Measurements from ENCODE around the gene STEAP1B. TPM values are rescaled to one million over a fixed set of nuclear protein-coding genes. Genes with fewer than 3 reads are reported as not detected.
"Not testable (repeated sequence)": the region's sequence is repeated elsewhere in the genome, so short reads cannot be mapped to it uniquely, and the experiment has no call there.

The STEAP1B gene
- 0.17 and 5.0 TPM in 2 replicates for total RNA-seq

DNA sequence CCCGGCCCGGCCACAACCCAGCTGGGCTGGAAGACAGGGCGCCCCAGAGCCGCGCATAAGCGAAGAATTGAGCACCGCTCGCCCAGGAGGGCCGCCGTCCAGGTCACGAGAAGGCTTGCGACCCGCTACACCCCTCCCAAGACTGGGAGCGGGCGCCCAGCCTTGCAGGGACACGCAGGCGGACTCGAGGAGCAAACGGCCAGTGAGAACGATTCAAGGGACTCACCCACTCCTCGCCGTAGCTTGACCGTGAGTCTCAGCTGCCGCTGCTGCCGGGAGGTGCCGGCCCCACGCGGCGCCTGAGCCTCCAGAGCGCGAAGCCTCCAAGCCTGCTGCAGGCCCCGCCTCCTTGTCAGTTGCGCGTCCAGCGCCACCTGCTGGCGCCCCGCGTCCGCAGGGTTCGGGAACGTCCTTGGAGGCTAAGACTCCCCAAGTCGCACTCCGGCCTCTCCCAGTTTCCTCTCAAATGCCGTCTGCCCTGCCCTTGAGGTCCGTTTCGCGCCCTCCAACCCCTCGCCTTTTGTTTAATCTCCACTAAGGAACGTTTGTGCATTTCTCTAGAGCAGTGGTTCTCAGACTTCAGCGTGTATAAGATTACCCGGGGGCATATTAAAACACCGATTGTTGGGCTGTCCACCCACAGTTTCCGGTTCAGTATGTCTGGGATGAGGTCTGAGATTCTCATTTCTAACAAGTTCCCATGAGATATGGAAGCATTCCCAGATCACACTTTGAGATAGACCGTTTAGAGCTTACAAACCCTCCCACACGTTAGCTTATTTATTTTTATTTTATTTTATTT, at the start of gene STEAP1B:
TSS of gene STEAP1B (minus strand) at position 301 of the 802 bp plus-strand sequence. CDS start 5,333 bp downstream, outside the sequence.
- not testable (repeated sequence) for DNase-seq (ENCODE audit: low read depth)
- TF ChIP-seq CTCF (conservative IDR thresholded peaks at IDR 0.05; ENCODE audit: low read depth, low read length): peak; percentile 74
- peak within 1 kb of the TSS; percentile 54 for H3K4me3 ChIP-seq (ENCODE audit: low read depth, low read length)

DNA sequence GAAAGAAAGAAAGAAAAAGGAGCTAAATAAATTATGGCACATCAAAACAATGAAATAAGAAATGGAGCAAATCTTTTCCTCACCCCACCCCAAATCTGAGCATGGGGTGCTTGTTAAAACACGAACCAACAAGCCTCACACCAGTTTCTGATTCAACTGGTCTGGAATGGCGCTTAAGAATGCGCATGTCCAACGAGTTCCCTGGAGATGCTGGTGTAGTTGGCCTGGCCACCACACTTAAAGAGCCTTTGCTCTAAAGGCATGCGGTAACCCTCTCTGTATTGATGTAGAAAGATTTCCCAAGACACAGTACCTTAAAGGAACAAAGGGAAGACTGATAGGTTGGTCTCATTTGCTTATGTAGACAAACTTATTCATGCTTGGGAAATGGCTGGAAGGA, 49.1 kb upstream of the STEAP1B start:
- DNase-seq (ENCODE audit: low read depth): no peak
- H3K4me3 ChIP-seq (ENCODE audit: low read depth, low read length): no peak overlapping the region
- TF ChIP-seq CTCF (conservative IDR thresholded peaks at IDR 0.05; ENCODE audit: low read depth, low read length): no peak

DNA sequence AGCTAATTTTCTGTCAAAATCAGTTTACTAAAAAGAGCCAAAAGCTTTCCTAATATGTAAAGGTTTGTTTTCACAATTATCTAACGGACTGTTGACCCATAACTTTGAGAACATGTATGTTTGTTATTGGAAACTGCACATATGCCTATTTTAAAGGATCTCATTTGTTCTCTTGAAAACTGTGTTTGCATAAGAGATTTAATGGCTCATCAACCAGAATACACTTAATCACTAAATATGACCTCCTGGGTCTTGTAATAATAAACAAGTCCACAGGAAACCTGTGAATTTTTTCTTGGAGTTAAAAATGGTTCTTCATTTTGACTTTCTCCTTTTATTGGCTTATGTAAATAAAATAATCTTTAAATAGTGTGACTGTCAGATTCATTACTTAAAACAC, 48.3 kb upstream of the STEAP1B start:
- H3K4me3 ChIP-seq (ENCODE audit: low read depth, low read length): no peak overlapping the region
- DNase-seq (ENCODE audit: low read depth): no peak
- no peak for TF ChIP-seq CTCF (conservative IDR thresholded peaks at IDR 0.05; ENCODE audit: low read depth, low read length)

- no peak for TF ChIP-seq CTCF (conservative IDR thresholded peaks at IDR 0.05; ENCODE audit: low read depth, low read length)
- DNase-seq (ENCODE audit: low read depth): no peak
- no peak overlapping the region for H3K4me3 ChIP-seq (ENCODE audit: low read depth, low read length)
Measured at GRCh38 chr7:22546769-22547168, 46.8 kb upstream of the STEAP1B start.

GRCh38 chr7:22545529-22545928, 45.5 kb upstream of the STEAP1B start:
- no peak for DNase-seq (ENCODE audit: low read depth)
- no peak overlapping the region for H3K4me3 ChIP-seq (ENCODE audit: low read depth, low read length)
- no peak for TF ChIP-seq CTCF (conservative IDR thresholded peaks at IDR 0.05; ENCODE audit: low read depth, low read length)

DNA sequence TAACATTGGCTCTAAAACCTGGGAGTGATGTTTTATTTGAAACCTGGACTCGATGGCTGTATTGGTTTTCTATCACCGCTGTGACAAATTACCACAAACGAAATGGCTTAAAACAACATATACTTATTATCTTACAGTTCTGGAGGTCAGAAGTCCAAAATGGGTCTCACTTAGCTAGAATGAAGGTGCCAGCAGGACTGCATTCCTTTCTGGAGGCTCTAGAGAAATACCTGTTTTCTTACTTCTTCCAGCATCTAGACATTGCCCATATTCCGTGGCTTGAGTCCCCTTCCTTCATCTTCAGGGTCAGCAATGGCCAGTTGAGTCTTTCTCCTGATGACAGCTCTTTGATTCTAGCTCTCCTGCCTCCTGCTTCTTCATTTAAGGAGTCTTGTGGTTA, 44.3 kb upstream of the STEAP1B start:
- H3K4me3 ChIP-seq (ENCODE audit: low read depth, low read length): no peak overlapping the region
- DNase-seq (ENCODE audit: low read depth): no peak
- no peak for TF ChIP-seq CTCF (conservative IDR thresholded peaks at IDR 0.05; ENCODE audit: low read depth, low read length)

DNA sequence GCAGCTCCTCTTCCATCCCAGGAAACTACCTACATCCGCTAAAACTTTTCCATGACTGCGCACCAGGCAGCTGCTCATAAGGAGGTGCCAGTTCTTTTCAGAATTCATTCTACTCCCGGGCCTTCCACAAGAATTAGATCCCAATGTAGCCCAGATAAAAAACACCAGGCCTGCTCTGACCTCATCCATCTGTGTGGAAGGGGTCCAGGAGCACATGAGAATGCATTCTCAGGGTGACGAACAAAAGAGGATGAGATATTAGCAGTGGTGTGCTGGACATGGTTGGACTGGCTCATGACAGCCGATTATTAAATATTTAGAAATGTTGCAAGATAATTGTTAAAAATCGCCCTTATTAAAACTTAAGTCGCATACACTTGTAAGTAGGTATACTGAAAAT, 43.2 kb upstream of the STEAP1B start:
- no peak for TF ChIP-seq CTCF (conservative IDR thresholded peaks at IDR 0.05; ENCODE audit: low read depth, low read length)
- H3K4me3 ChIP-seq (ENCODE audit: low read depth, low read length): no peak overlapping the region
- DNase-seq (ENCODE audit: low read depth): no peak

All from epithelial cell of proximal tubule (primary cell).